ENCODE data around the gene KRT75.

The KRT75 gene

GRCh38 chr12:52439845-52440244 lies 5.7 kb upstream of the KRT75 start:
- no peak for DNase-seq (ENCODE audit: low read depth)

- DNase-seq (ENCODE audit: low read depth): no peak
These were observed 5.2 kb upstream of the KRT75 start for GRCh38 chr12:52439420-52439819.

GRCh38 chr12:52438305-52439301 lies 4.4 kb upstream of the KRT75 start:
- no peak for DNase-seq (ENCODE audit: low read depth)

GRCh38 chr12:52437508-52437907 lies 3.3 kb upstream of the KRT75 start:
- DNase-seq (ENCODE audit: low read depth): no peak

- no peak for DNase-seq (ENCODE audit: low read depth)
These were observed 2.8 kb upstream of the KRT75 start for GRCh38 chr12:52436828-52437474.

- no peak for DNase-seq (ENCODE audit: low read depth)
These were observed 2.0 kb upstream of the KRT75 start for GRCh38 chr12:52436000-52436827.

GRCh38 chr12:52435659-52435999 lies 1.5 kb upstream of the KRT75 start:
- DNase-seq (ENCODE audit: low read depth): no peak

GRCh38 chr12:52434760-52435530 lies 774 bp upstream of the KRT75 start:
- DNase-seq (ENCODE audit: low read depth): no peak

- DNase-seq (ENCODE audit: low read depth): no peak
These were observed 580 bp downstream of the KRT75 start for GRCh38 chr12:52433501-52434080.

GRCh38 chr12:52432559-52433207 lies 1.5 kb downstream of the KRT75 start:
- no peak for DNase-seq (ENCODE audit: low read depth)

GRCh38 chr12:52428121-52428520 lies 6.0 kb downstream of the KRT75 start:
- no peak for DNase-seq (ENCODE audit: low read depth)

GRCh38 chr12:52427083-52427482 lies 7.1 kb downstream of the KRT75 start:
- no peak for DNase-seq (ENCODE audit: low read depth)

- no peak for DNase-seq (ENCODE audit: low read depth)
These were observed 8.1 kb downstream of the KRT75 start for GRCh38 chr12:52426034-52426433.

GRCh38 chr12:52425466-52425865 lies 8.7 kb downstream of the KRT75 start:
- DNase-seq (ENCODE audit: low read depth): no peak

- DNase-seq (ENCODE audit: low read depth): no peak
These were observed 10.3 kb downstream of the KRT75 start for GRCh38 chr12:52423661-52424500.

- no peak for DNase-seq (ENCODE audit: low read depth)
These were observed 11.1 kb downstream of the KRT75 start for GRCh38 chr12:52423035-52423434.

- DNase-seq (ENCODE audit: low read depth): no peak
These were observed 14.5 kb downstream of the KRT75 start for GRCh38 chr12:52419656-52420055.

- DNase-seq (ENCODE audit: low read depth): no peak
These were observed 15.5 kb downstream of the KRT75 start for GRCh38 chr12:52418576-52419110.

- no peak for DNase-seq (ENCODE audit: low read depth)
These were observed 16.4 kb downstream of the KRT75 start for GRCh38 chr12:52417740-52418139.

GRCh38 chr12:52416795-52417194 lies 17.4 kb downstream of the KRT75 start:
- no peak for DNase-seq (ENCODE audit: low read depth)
